Mesothelial cell of epicardium (in vitro differentiated cells): ENCODE results near the gene TRPT1. TPM values are rescaled to one million over a fixed set of nuclear protein-coding genes. Genes with fewer than 3 reads are reported as not detected.

ENCODE experiments used
- DNase-seq, 2 experiments: peaks; one replicate each; pipeline ENCODE4 v3.0.0; 2021; ENCODE audit warnings: low spot score in 2 of 2; ENCODE audit not compliant: unreplicated experiment in 2 of 2
- H3K27ac Mint-ChIP-seq: 2 replicates; pipeline ENCODE4 v1.8.0; 2021; ENCODE audit warnings: mixed read lengths
- H3K27me3 Mint-ChIP-seq: 2 replicates; pipeline ENCODE4 v1.8.0; 2021; ENCODE audit warnings: low read depth, mixed read lengths
- H3K36me3 Mint-ChIP-seq: 2 replicates; pipeline ENCODE4 v1.8.0; 2021; ENCODE audit warnings: mixed read lengths
- H3K4me1 Mint-ChIP-seq: 2 replicates; pipeline ENCODE4 v1.8.0; 2021; ENCODE audit warnings: mixed read lengths
- H3K4me3 Mint-ChIP-seq: 2 replicates; pipeline ENCODE4 v1.8.0; 2021; ENCODE audit warnings: mild to moderate bottlenecking, moderate library complexity, mixed read lengths
- H3K9me3 Mint-ChIP-seq: 2 replicates; pipeline ENCODE4 v1.8.0; 2021; ENCODE audit warnings: mixed read lengths
- CTCF ChIP-seq: fragments of 200-600 bp; sonication (generic); IDR thresholded peaks from one replicate; pipeline ENCODE4 v1.5.0; 2021; ENCODE audit warnings: antibody characterized with exemption; ENCODE audit not compliant: unreplicated experiment
- total RNA-seq: library from RNA; stranded (reverse); gene quantifications from 3 replicates; pipeline ENCODE4 v1.2.1, GENCODE V29; 2021

TRPT1 gene
- total RNA-seq, 1 donor from 2014 or later: 41.1 TPM

GRCh38 chr11:64263947-64264317 is 37.9 kb upstream of the TRPT1 start:
- H3K4me1 Mint-ChIP-seq: peaks cover 19% of the 10 kb centered on the region
- no peaks in the 10 kb centered on the region for H3K27me3 Mint-ChIP-seq
- TF ChIP-seq CTCF: no peak
- no peak overlapping the region for H3K4me3 Mint-ChIP-seq
- H3K36me3 Mint-ChIP-seq: peaks cover 26% of the 10 kb centered on the region
- H3K27ac Mint-ChIP-seq: no peak overlapping the region
- no peaks in the 10 kb centered on the region for H3K9me3 Mint-ChIP-seq
- no peak for DNase-seq

- Mint-ChIP-seq H3K36me3 (peaks cover 26% of the 10 kb centered on the region), H3K9me3 (no peaks in the 10 kb centered on the region), H3K27me3 (no peaks in the 10 kb centered on the region), H3K4me3 (no peak overlapping the region), H3K4me1 (peaks cover 12% of the 10 kb centered on the region), H3K27ac (no peak overlapping the region)
- TF ChIP-seq CTCF: no peak
- no peak for DNase-seq
Measured at GRCh38 chr11:64263021-64263946, 37.3 kb upstream of the TRPT1 start.

GRCh38 chr11:64262271-64263002 is 36.5 kb upstream of the TRPT1 start:
- no peaks in the 10 kb centered on the region for H3K9me3 Mint-ChIP-seq
- H3K4me3 Mint-ChIP-seq: no peak overlapping the region
- no peak for TF ChIP-seq CTCF
- H3K27me3 Mint-ChIP-seq: no peaks in the 10 kb centered on the region
- peaks cover 9% of the 10 kb centered on the region for H3K4me1 Mint-ChIP-seq
- H3K36me3 Mint-ChIP-seq: peaks cover 29% of the 10 kb centered on the region
- DNase-seq: no peak
- H3K27ac Mint-ChIP-seq: no peak overlapping the region

GRCh38 chr11:64261556-64262080 is 35.6 kb upstream of the TRPT1 start:
- no peak for DNase-seq
- Mint-ChIP-seq H3K27me3 (no peaks in the 10 kb centered on the region), H3K36me3 (peaks cover 29% of the 10 kb centered on the region), H3K9me3 (no peaks in the 10 kb centered on the region), H3K4me1 (peaks cover 9% of the 10 kb centered on the region), H3K4me3 (no peak overlapping the region), H3K27ac (no peak overlapping the region)
- no peak for TF ChIP-seq CTCF

- TF ChIP-seq CTCF: no peak
- peaks cover 27% of the 10 kb centered on the region for H3K36me3 Mint-ChIP-seq
- H3K9me3 Mint-ChIP-seq: no peaks in the 10 kb centered on the region
- H3K27ac Mint-ChIP-seq: no peak overlapping the region
- peaks cover 9% of the 10 kb centered on the region for H3K4me1 Mint-ChIP-seq
- DNase-seq: no peak
- no peaks in the 10 kb centered on the region for H3K27me3 Mint-ChIP-seq
- no peak overlapping the region for H3K4me3 Mint-ChIP-seq
Measured at GRCh38 chr11:64260147-64260708, 34.2 kb upstream of the TRPT1 start.
